ENCODE results near the gene PDZD2.
"Not testable (repeated sequence)": the region's sequence is repeated elsewhere in the genome, so short reads cannot be mapped to it uniquely, and the experiment has no call there.

PDZD2 gene

GRCh38 chr5:31691408-31691807 lies 52.5 kb downstream of the PDZD2 start:
- not testable (repeated sequence) for DNase-seq (ENCODE audit: low spot score)

DNA sequence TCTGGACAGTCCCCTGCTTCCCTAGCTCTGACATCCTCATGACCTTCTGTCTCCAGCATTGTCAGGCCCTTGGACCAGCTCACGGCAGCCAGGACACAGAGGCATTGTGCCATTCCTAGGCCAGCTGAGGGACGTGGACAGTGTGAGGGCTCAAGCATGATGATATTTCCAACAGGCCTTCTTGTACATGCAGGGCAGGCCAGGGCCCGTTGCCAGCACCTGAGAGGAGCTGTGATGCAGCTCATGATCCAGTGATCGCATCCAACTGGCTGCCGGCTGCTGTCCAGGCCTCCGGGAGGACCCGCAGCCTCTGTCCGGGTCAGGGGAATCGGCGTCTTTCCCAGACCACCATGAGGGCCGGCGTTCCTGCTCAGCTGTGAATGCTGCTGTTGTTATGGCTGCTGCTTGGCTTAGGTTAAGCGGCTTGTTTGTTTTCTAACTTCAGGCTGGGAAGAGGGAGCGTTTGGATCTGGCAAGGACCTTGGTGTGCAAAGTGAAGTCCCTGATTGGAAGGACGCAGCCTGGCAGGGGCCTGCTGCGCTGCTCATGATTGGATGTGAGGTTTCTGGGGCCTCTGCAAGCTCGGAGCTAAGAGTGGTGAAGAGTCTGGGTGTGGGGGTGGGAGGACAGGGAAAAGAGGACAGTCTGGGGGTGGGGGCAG lies 53.8 kb downstream of the PDZD2 start:
- DNase-seq (ENCODE audit: low spot score), result no peak

- DNase-seq (ENCODE audit: low spot score), result no peak
Measured at GRCh38 chr5:31698673-31699072, 59.7 kb downstream of the PDZD2 start.

GRCh38 chr5:31701642-31702299 lies 62.8 kb downstream of the PDZD2 start:
- no peak for DNase-seq (ENCODE audit: low spot score)

DNA sequence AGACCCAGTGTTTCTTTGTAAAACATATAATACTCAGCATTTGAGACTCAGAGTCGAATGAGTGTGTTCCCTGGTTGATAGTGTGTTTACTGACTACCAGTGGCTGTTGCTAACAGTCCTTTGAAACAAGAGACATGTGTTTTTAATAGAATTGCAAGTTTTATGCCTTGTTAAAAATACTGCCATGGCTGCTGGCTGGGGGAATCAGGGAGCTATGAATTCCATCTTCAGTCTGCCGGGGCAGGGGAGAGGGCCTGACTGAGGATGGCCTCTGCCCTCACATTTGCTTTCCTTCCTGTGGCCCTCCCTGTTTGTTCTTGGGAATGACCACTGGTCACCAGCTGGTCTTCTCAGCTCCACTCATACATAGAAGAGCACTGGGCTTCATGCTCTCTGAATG lies 63.8 kb downstream of the PDZD2 start:
- DNase-seq (ENCODE audit: low spot score), result no peak

DNA sequence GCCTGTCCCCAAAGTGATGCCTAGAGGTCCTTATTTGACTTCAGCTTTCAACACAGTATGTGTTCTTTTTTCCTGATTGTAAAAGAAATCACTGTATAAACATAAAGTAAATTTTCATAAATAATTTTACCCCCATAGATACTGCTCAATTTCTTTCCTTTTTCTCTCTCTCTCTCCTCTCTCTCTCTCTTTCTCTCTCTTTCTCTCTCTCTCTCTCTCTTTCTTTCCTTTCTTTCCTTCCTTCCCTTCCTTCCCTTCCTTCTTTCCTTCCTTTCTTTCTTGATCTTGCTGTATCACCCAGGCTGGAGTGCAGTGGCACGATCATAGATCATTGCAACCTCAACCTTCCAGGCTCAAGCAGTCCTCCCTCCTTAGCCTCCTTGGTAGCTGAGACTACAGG lies 64.8 kb downstream of the PDZD2 start:
- no peak for DNase-seq (ENCODE audit: low spot score)

DNA sequence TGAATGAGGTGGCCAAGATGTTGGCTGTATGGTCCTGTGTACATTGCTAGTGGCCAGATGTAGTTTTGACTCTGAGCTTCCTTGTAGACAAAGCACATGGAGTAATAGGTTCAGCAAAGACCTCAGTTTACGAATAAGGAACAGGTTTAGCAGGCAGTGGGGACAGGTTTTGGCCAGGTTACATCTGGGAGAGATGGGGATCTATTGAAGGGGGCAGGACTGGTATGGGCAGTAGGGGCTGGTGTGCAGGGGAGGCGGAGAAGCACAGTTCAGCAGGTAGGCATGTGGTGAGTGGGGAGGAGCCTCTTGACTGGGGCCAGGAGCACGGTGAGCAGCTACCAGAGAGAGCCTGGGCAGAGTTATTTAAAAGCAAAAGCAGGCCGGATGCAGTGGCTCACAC lies 67.3 kb downstream of the PDZD2 start:
- no peak for DNase-seq (ENCODE audit: low spot score)

- no peak for DNase-seq (ENCODE audit: low spot score)
Measured at GRCh38 chr5:31707329-31707728, 68.4 kb downstream of the PDZD2 start.

DNA sequence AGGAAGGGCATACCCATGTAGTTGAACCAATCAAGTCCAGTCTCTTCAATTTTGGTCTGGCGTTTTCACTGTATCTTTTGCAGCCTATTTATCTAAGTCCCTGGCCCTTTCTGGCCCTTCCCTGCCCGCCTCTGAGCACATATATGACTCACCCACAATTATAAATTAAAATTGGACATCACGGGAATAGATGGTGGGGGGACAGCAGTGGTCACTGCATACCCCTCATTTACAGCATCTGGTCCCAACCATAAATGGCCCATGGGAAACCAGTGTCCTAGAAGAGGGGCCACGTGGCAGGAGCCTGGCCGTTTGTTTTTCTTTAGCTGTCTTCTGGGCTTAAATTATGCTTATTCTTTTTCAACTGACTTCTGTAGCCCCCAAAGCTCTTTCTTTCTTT lies 69.2 kb downstream of the PDZD2 start:
- DNase-seq (ENCODE audit: low spot score), result no peak

DNA sequence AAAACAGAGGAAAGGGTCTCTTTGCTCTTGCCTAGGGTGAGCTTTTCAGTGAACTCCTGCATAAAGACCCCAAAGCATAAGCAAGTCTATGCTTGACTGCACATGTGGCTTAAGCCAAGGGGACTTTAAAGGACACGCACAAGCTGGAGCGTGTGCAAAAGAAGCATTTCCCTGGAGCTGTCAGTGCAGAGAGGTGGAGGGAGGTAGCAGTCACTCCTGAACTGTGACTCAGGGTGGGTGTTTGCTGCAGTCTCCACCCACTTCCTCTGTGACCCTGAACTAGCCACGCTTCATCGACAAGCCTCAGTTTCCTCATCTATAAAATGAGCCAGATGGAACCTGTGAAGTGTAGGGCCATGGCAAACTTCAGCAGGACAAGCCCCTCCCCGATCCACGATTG lies 72.4 kb downstream of the PDZD2 start:
- no peak for DNase-seq (ENCODE audit: low spot score)

DNA sequence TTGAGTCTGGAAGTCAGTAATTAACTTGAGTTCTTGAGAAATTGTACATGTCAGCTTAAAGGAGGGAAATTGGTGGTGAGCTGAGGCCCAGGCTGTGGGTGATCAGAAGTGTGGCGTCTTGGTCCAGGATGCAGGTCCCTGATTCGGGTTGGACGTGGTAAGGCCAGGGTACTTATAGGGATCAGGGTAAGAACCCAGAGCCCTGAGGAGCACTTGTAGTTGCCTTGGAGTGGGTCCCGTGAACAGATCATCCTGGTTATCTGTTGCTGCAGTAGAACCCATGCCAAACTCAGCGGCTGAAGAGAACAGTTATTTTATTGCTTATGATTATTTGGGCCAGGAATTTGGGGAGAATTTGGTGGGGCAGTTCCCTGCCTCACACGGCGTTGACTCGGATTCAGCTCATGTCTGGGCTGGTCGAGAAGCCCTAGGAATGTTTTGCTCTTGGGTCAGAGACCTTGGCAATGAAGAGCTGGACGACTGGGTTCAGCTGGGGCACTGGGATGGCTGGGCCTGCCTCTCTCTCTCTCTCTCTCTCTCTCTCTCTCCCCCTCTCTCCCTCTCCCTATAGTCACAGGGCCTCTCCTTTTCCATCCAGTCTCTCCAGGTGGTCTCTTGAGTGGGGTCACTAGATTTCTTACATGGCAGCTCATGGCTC lies 73.1 kb downstream of the PDZD2 start:
- no peak for DNase-seq (ENCODE audit: low spot score)

GRCh38 chr5:31717561-31717960 lies 78.6 kb downstream of the PDZD2 start:
- no peak for DNase-seq (ENCODE audit: low spot score)

GRCh38 chr5:31720004-31720403 lies 81.1 kb downstream of the PDZD2 start:
- DNase-seq (ENCODE audit: low spot score), result no peak

- no peak for DNase-seq (ENCODE audit: low spot score)
Measured at GRCh38 chr5:31720811-31721345, 81.9 kb downstream of the PDZD2 start.

DNA sequence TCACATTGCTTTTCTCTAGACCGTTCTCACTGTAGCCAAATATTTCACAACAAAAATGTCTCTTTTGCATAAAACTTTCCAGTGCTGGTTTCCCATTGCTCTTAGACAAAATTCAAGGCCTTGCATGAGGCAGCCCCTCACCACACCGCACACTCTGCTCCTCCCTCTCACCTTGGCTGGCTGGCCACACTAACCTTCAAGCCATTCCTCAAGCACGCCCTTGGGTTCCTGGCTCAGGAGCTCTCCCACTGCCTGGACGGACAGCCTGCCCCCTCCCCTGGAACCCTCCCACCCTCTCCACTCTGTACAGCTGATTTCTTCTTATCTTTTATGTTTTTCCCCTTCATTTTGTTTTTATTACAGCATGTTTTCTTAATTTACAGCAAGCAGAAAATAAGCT lies 83.2 kb downstream of the PDZD2 start:
- DNase-seq (ENCODE audit: low spot score), result no peak

DNA sequence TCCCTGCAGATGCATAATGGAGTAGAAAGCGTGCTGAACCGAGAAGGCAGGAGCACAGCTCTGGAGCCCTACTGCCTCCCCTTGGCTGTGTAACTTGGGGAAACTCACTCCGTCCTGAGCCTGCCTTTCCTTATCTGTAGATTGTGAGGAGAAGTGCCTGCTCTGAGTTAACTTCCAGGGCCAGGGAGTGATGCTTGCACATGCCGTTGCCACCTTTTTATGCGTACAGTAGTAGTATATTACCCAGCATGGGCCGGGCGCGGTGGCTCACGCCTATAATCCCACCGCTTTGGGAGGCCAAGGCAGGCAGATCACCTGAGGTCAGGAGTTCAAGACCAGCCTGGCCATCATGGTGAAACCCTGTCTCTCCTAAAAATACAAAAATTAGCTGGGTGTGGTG lies 87.1 kb downstream of the PDZD2 start:
- DNase-seq (ENCODE audit: low spot score), result no peak

GRCh38 chr5:31726952-31727351 lies 88.0 kb downstream of the PDZD2 start:
- DNase-seq (ENCODE audit: low spot score), result no peak

DNA sequence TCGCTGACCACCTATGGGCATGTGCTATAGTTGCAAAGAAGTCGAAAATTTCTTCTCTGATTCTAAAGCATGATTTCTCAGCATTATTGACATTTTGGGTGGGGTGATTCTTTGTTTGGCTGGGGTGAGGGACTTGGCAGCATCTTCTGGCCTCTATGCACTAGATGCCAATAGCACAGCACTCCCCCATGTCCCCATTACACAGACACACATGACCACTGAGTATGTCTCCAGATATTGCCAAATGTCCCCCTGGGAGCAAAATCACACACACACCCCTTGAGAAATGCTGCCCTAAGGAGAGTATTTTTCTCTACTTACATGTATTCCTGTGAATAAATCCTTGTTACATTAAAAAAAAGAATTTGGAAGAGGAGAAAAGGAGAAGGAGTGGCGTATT lies 89.1 kb downstream of the PDZD2 start:
- no peak for DNase-seq (ENCODE audit: low spot score)

DNA sequence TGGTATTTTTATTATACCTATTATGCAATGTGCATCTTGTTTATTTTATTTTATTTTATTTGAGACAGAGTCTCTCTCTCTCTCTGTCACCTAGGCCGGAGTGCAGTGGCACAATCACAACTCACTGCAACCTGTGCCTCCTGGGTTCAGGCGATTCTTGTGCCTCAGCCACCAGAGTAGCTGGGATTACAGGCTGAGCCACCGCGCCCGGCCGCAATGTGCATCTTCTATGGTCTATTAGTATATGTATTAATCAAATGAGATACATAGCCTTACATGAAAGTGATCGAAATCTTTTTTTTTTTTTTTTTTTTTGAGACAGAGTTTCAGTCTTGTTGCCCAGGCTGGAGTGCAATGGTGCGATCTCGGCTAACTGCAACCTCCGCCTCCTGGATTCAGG lies 89.9 kb downstream of the PDZD2 start:
- DNase-seq (ENCODE audit: low spot score), result not testable (repeated sequence)

- no peak for DNase-seq (ENCODE audit: low spot score)
Measured at GRCh38 chr5:31730139-31730538, 91.2 kb downstream of the PDZD2 start.

DNA sequence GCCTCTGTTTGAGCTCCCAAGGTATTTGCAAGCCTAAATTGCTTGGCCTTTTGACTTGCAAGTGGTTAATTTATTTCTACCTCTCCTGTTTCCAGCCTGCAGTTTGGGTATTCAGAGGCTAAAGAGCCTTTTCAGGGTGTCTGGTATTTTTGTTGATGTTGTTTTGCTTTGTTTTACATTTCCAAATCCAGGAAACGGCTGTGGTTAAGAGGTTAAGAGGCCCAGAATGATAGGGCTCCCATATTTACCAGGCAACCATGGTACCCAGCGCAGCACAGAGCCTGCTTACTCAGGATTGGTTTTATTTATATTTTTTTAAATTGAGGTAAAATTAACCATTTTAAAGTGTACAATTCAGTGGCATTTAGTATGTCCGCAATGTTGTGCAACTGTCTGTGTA lies 92.1 kb downstream of the PDZD2 start:
- no peak for DNase-seq (ENCODE audit: low spot score)

- no peak for DNase-seq (ENCODE audit: low spot score)
Measured at GRCh38 chr5:31731710-31732301, 92.9 kb downstream of the PDZD2 start.

- not testable (repeated sequence) for DNase-seq (ENCODE audit: low spot score)
Measured at GRCh38 chr5:31732821-31733220, 93.9 kb downstream of the PDZD2 start.

Data from left forelimb (tissue), 1 donor.